Mucosa of stomach (tissue), 1 donor: ENCODE measurements around the gene SLC22A23.

Experiments used
- H3K27me3 ChIP-seq: one replicate; pipeline ENCODE4 v1.7.0; 2013; ENCODE audit warnings: mild to moderate bottlenecking, low read length; ENCODE audit not compliant: control insufficient read depth, insufficient read depth
- H3K36me3 ChIP-seq: one replicate; pipeline ENCODE4 v1.7.0; 2013; ENCODE audit warnings: low read length; ENCODE audit not compliant: control insufficient read depth, insufficient read depth
- H3K4me1 ChIP-seq: one replicate; pipeline ENCODE4 v1.7.0; 2013; ENCODE audit warnings: mild to moderate bottlenecking, low read length; ENCODE audit not compliant: control insufficient read depth, insufficient read depth
- H3K4me3 ChIP-seq: one replicate; pipeline ENCODE4 v1.7.0; 2013; ENCODE audit warnings: low read length
- H3K9ac ChIP-seq: one replicate; pipeline ENCODE4 v1.7.0; 2013; ENCODE audit warnings: mild to moderate bottlenecking, low read length, moderate library complexity
- H3K9me3 ChIP-seq: one replicate; pipeline ENCODE4 v1.7.0; 2013; ENCODE audit warnings: mild to moderate bottlenecking, low read length, moderate library complexity; ENCODE audit not compliant: control insufficient read depth
- donor health status: Pancreatic carcinoma.

SLC22A23 gene

DNA sequence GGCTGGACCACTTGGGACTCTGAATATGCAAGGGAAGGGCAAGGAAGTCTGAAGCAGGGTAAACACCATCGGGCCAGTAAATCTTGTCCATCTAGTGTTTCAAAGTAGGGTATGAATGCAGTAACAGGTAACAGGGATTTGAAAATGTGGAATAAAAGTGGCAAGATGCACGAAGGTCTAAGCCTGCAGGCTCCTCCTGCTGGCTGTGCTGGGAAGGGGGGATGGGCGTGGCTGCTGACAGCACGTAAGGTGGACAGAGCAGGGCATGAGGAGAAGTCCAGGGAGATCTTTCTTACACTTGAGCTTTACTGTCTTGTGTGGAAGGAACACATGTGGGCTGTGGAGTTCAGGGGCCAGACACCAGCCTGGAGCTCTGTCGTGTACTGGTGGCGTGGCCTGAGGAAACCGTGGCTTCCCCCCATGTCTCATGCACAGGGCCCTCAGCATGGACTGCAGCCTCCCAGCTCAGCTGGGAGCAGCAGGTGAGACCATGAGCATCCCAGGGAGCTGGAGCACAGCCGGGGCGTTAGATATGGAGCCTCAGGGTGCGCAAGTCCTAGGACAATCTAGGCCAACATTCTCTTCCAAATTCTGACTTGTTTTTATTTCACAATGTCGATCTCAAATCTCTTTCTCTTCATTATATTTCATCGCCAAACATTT, 84.5 kb downstream of the SLC22A23 start:
- H3K9ac ChIP-seq: no peak overlapping the region
- H3K27me3 ChIP-seq: no peaks in the 10 kb centered on the region
- H3K4me1 ChIP-seq: peaks cover 79% of the 10 kb centered on the region
- H3K9me3 ChIP-seq: no peaks in the 10 kb centered on the region
- H3K4me3 ChIP-seq: no peak overlapping the region
- no peaks in the 10 kb centered on the region for H3K36me3 ChIP-seq

GRCh38 chr6:3371222-3371949, 85.5 kb downstream of the SLC22A23 start:
- Histone ChIP-seq H3K9ac (no peak overlapping the region), H3K4me3 (no peak overlapping the region), H3K9me3 (no peaks in the 10 kb centered on the region), H3K36me3 (no peaks in the 10 kb centered on the region), H3K27me3 (no peaks in the 10 kb centered on the region), H3K4me1 (peaks cover 79% of the 10 kb centered on the region)

- H3K4me3 ChIP-seq: no peak overlapping the region
- no peaks in the 10 kb centered on the region for H3K9me3 ChIP-seq
- H3K27me3 ChIP-seq: no peaks in the 10 kb centered on the region
- H3K36me3 ChIP-seq: no peaks in the 10 kb centered on the region
- peaks cover 73% of the 10 kb centered on the region for H3K4me1 ChIP-seq
- no peak overlapping the region for H3K9ac ChIP-seq
Observed at GRCh38 chr6:3370361-3371221, 86.3 kb downstream of the SLC22A23 start.

GRCh38 chr6:3369985-3370360, 86.9 kb downstream of the SLC22A23 start:
- H3K9me3 ChIP-seq: no peaks in the 10 kb centered on the region
- no peak overlapping the region for H3K9ac ChIP-seq
- H3K27me3 ChIP-seq: no peaks in the 10 kb centered on the region
- H3K36me3 ChIP-seq: no peaks in the 10 kb centered on the region
- H3K4me3 ChIP-seq: no peak overlapping the region
- H3K4me1 ChIP-seq: peaks cover 68% of the 10 kb centered on the region

DNA sequence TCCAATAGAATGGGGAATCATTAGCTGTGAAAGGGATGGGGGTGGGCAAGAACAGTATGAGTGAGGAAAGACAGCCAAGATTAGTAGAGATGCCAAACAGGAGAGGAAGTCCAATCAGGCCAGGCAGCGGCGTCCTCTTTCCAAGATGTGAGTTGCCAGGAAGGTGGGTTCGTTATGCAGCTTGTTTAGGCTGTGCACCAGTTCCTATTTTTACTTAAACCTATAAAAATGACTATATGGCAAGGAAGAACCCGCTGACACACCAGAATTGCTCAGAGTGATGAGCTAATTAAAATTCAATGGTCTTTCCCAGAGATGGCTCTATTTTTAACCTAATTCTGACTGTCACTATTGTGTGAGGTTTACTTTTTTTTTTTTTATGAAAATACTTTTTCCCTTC, 88.2 kb downstream of the SLC22A23 start:
- Histone ChIP-seq H3K36me3 (no peaks in the 10 kb centered on the region), H3K27me3 (no peaks in the 10 kb centered on the region), H3K4me1 (peaks cover 68% of the 10 kb centered on the region), H3K4me3 (no peak overlapping the region), H3K9ac (no peak overlapping the region), H3K9me3 (no peaks in the 10 kb centered on the region)

DNA sequence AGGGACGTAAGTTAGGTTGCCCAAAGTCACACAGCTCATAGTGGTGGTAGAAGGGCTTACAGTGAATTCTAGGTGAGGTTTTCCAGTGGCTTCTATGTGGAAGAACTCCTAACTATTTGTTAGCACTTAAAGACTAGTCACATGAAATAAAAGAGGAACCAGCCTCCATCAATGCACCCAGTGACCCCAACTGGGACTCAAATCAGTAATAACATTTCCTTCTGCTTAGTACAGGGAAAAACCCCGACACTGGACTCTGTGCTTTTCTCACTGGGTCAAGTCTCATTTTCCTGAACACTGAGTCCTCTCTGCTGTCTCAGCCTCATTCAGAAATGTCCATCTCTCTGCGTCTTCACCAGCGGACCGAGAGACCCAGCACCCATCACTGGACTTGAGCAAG, 89.2 kb downstream of the SLC22A23 start:
- H3K4me3 ChIP-seq: no peak overlapping the region
- H3K4me1 ChIP-seq: peaks cover 69% of the 10 kb centered on the region
- no peaks in the 10 kb centered on the region for H3K27me3 ChIP-seq

DNA sequence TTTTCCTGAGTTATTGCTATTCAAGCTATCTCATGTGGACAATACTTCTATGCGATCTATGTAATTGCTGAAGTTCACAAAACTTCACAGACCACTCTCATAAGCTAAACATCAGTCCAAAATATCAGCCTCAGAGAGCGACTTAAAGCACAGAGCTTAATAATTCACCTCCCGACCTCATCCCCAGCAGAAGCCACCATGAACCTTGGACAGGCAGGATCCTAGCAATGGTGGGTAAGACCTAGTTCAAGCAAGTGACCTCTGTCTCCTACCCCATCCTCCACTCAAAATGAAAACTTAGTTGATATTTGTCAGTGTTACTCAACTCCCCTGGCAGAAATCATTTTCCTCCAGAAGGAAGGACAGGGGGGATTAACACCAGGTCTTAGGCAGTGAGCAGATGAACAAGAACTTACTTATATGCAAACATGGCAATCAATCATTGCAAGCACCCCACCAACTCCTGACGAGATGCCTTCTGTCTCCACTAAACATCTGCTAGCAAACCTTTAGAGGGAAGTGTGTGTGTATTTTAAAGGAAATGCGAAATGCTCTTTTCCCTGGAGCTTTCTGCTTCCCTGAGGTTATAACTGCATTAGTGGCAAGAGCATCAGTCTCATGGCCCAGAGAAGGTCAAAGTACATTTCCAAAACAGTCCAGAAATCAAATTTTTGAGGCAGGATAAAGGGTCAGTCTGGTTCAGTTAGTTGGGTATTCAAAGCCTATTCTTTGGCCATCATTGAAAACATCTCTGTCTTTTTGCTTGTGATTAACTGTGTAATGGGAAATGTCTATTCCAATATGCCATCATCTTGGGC, 90.0 kb downstream of the SLC22A23 start:
- peaks cover 64% of the 10 kb centered on the region for H3K4me1 ChIP-seq
- no peaks in the 10 kb centered on the region for H3K36me3 ChIP-seq
- H3K4me3 ChIP-seq: no peak overlapping the region
- no peaks in the 10 kb centered on the region for H3K27me3 ChIP-seq
- H3K9ac ChIP-seq: no peak overlapping the region
- no peaks in the 10 kb centered on the region for H3K9me3 ChIP-seq

More for the DNA sequence above, 89.2 kb downstream of the SLC22A23 start:
- no peaks in the 10 kb centered on the region for H3K9me3 ChIP-seq
- H3K9ac ChIP-seq: no peak overlapping the region
- no peaks in the 10 kb centered on the region for H3K36me3 ChIP-seq

GRCh38 chr6:3364391-3364790, 92.5 kb downstream of the SLC22A23 start:
- H3K36me3 ChIP-seq: no peaks in the 10 kb centered on the region
- no peak overlapping the region for H3K4me3 ChIP-seq
- peaks cover 59% of the 10 kb centered on the region for H3K4me1 ChIP-seq
- H3K27me3 ChIP-seq: no peaks in the 10 kb centered on the region
- H3K9ac ChIP-seq: no peak overlapping the region
- H3K9me3 ChIP-seq: no peaks in the 10 kb centered on the region

- Histone ChIP-seq H3K4me3 (no peak overlapping the region), H3K36me3 (no peaks in the 10 kb centered on the region), H3K27me3 (no peaks in the 10 kb centered on the region), H3K4me1 (peaks cover 68% of the 10 kb centered on the region), H3K9me3 (no peaks in the 10 kb centered on the region), H3K9ac (peak overlapping the region; percentile 58)
Observed at GRCh38 chr6:3363296-3364025, 93.4 kb downstream of the SLC22A23 start.

GRCh38 chr6:3361312-3362037, 95.4 kb downstream of the SLC22A23 start:
- Histone ChIP-seq H3K36me3 (no peaks in the 10 kb centered on the region), H3K9ac (no peak overlapping the region), H3K27me3 (no peaks in the 10 kb centered on the region), H3K4me1 (peaks cover 67% of the 10 kb centered on the region), H3K4me3 (no peak overlapping the region), H3K9me3 (no peaks in the 10 kb centered on the region)

DNA sequence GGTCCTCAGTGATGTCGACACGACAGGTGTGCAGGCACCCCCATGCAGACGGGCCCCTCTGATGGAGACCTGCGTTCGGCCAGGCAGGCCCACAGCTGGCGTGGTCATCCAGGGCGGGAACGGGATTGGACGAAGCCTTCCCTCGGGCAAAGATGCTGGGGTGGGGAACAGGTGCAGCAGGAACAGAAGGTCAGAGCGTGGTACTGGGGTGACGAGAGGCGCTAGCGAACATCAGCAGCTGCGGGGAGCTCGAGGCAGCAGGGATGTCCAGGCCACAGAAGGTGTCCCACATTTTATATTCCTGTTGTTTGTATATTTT, 96.2 kb downstream of the SLC22A23 start:
- no peak overlapping the region for H3K9ac ChIP-seq
- H3K36me3 ChIP-seq: no peaks in the 10 kb centered on the region
- peaks cover 69% of the 10 kb centered on the region for H3K4me1 ChIP-seq
- no peaks in the 10 kb centered on the region for H3K9me3 ChIP-seq
- H3K4me3 ChIP-seq: no peak overlapping the region
- no peaks in the 10 kb centered on the region for H3K27me3 ChIP-seq
